NCI-H1417 treated with DMSO at 0.1 percent for 48 hours (cell line): ENCODE results near the gene RHBDF2.
"Not testable (repeated sequence)": the region's sequence is repeated elsewhere in the genome, so short reads cannot be mapped to it uniquely, and the experiment has no call there.

Source experiments
- DNase-seq: peaks from one replicate; lab custom pipeline; 2025; lab: John Stamatoyannopoulos, UW

The RHBDF2 gene

DNA sequence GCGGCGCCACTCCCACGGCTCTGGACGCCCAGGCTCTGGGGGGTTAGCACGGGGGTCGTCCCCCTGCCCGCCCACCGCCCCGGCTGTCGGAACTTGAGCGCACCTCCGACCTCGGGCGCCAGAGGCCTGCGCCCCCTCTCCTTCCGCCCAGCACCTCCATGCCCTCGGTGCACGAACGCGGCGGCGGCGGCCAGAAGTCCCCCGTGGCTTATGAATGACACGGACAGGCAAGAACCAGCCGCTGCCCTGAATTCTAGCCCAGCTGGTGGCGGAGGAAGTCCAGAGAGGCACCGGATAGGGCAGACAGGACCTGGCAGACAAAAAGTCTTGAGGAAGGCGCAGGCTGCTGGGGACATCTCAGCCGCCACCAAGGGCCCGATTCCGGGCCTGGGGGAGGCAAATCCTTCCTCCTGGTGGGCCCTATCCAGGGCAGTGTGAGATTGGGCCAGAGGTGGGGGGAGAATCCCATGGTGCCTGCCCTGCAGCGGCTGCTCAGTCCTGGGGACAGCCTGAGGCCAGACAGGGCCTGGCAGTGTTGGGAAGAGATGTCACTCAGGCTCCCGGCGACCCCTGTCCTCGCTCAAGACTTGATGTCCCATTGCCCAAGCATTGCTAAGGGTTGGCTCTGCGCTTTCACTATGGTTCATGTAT lies 37.2 kb upstream of the RHBDF2 start:
- DNase-seq, result no peak

GRCh38 chr17:76537578-76538280 lies 36.5 kb upstream of the RHBDF2 start, which contains the start of gene CYGB:
Gene CYGB (minus strand): TSS chr17:76537709. CDS start chr17:76537542, 167 bp downstream.
- no peak for DNase-seq

- no peak for DNase-seq
Observed at GRCh38 chr17:76537288-76537577, 36.0 kb upstream of the RHBDF2 start.

- DNase-seq, result no peak
Observed at GRCh38 chr17:76536511-76537287, 35.5 kb upstream of the RHBDF2 start.

DNA sequence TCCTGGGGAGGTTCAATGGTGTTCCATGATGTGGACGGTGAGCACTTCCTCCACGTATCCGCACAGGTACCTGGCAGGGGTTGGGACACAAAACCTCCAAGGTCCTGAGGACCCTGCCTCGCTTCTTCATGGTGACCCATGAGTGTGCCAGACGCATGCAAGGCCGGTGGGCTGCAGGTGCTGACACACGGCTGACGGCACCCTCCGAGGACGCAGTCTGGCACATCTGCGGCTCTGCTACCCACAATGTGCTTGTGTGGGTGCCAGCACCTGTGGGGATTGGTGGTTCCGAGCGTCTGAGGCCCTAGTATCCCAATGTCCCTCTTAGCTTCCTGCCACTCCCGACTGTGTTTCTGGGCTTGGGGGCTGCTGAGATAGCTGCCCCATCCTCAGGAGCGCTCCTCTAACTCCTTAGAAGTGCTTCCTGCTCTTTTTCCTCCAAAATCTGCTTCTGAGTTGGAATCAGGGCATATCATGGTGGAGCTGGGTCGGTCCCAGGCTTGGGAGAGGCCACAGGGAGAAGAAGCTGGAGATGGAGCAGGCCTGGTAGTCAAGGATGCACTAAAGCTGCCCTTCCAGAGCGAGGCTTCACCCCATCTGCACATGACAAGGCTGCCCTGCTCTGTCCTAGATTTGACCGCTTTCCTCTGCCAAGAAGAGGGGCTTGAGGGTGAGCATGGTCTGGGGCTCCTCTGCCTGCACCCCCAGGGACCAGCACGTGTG lies 34.7 kb upstream of the RHBDF2 start:
- DNase-seq, result no peak

GRCh38 chr17:76534831-76535732 lies 33.9 kb upstream of the RHBDF2 start:
- DNase-seq, result no peak

- not testable (repeated sequence) for DNase-seq
Observed at GRCh38 chr17:76533640-76534359, 32.6 kb upstream of the RHBDF2 start.

- no peak for DNase-seq
Observed at GRCh38 chr17:76532072-76532651, 30.9 kb upstream of the RHBDF2 start.

- no peak for DNase-seq
Observed at GRCh38 chr17:76531486-76532038, 30.3 kb upstream of the RHBDF2 start.

DNA sequence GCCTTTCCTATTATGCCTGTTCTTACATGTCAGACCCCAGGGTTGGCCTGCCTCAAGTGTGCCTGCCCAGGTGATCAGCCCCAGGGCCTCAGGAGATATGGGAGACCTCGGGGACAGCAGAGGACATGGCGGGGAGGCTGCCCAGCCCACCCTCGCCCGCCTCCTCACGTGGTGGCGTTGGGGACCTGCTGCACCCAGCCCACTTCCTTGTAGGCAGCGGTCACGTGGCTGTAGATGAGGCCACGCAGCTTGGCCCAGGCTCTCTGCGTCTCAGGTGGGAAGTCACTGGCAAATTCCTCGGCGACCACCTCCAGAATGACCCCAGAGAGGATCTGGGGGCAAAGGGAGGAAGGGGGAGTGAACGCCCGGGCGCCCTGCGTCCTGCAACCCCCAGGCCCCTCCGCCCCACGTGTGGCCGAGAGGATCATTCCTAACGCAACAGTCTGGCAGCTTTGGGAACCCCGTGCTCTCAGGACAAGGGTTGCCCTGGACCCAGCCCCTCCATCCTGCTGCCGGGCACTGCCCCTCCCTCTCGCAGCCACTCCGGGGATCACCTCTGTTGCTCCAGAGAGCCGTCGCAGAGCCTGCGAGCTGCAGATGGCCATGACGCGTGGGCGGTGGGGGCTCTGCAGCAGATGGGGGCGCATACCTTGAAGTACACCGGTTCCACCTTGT lies 29.7 kb upstream of the RHBDF2 start:
- DNase-seq, result no peak

DNA sequence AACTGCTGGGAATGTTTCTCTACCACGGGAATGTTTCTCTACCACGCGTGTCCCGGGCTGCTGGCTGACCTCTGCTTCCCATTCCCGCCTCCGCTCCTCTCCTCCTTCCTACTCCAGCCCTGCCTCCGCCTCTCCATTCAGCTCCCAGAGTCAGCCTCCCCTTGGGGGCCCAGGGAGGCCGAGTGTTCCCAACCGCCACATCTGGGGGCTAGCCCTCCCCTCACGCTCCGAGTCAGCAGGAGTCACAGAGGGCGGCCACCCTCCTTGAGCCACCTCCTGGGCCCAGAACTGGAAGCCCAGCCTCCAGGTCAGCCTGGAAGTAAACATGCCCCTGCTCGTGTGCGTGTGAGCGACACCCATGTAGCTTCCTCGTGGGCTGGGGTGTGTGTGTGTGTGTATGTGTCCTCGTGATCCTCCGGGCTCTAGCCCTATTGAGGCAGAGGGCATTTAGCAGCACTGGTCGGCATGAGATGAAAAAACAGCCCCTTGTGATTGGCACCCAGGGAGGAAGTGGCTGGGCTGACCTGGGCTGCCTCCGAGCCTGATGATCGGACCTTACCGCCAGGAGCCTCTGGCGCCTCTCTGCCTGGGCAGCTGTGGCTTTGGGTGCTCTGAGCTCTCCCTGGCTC lies 29.0 kb upstream of the RHBDF2 start:
- DNase-seq, result no peak

GRCh38 chr17:76529224-76530094 lies 28.2 kb upstream of the RHBDF2 start:
- DNase-seq, result no peak

GRCh38 chr17:76528528-76529223 lies 27.5 kb upstream of the RHBDF2 start:
- no peak for DNase-seq

DNA sequence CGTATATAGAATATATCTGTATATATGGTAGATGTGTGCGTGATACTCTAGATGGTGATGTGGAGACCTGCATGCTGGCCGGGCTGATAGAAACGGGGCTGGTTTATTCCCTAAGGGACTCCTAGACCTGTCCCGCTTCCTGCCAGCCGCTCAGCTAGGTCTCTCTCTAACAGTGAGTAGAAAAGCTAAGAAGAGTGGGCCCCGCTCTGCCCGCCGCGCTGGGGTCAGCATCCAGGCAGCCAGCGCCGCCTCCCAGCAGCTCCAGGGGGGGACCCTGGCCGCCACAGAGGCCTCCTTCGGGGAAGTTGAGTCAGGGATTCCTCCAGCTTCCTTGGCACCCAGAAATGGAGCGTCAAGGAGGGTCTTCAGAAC lies 26.9 kb upstream of the RHBDF2 start:
- no peak for DNase-seq

DNA sequence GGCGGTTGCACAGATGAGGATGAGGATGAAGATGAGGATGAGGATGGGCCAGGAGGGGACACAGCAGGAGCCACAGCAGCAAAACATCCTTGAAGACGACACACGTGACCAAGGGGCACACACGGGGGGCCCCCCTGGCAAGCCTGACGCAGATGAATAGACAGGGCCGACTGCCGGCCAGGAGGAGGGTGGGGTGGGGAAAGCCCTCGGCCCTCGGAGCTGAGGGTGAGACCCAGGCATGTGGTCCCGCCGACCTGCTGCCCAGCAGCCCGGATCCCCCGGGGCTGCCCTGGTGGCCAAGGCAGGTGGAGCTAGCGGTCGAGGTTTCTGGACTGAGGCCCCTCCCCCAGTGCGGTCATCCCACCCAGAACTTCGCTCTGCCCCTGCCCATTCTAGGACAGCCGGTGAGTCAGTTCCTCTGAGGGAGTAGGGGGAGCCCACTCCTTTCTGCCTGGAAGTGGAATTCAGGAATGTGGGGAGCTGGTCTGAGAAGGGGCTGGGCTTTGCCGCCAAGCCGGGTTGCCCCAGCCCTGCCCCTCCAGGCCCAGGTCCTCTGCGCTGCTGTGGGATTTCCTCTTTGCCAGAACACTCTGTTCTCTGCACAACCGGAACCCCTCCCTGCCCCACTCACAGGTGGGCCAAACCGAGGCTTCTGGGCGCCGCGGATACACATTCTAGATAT lies 26.3 kb upstream of the RHBDF2 start:
- no peak for DNase-seq

DNA sequence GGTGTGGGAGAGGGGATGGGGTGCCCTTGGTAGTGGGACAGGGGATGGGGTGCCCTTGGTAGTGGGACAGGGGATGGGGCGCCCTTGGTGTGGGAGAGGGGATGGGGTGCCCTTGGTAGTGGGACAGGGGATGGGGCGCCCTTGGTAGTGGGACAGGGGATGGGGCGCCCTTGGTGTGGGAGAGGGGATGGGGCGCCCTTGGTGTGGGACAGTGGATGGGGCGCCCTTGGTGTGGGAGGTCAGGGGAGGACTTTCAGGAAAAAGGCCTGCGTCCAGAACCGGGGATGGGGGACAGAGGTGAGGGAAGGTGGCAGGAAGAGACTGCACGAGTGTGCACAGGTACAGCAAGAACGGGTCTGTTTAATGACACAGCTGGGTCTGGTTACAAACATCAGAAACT lies 25.8 kb upstream of the RHBDF2 start:
- DNase-seq, result not testable (repeated sequence)

GRCh38 chr17:76525513-76525833 lies 24.2 kb upstream of the RHBDF2 start:
- DNase-seq, result not testable (repeated sequence)
